ENCODE data around the gene PRRT1.

Gene PRRT1

DNA sequence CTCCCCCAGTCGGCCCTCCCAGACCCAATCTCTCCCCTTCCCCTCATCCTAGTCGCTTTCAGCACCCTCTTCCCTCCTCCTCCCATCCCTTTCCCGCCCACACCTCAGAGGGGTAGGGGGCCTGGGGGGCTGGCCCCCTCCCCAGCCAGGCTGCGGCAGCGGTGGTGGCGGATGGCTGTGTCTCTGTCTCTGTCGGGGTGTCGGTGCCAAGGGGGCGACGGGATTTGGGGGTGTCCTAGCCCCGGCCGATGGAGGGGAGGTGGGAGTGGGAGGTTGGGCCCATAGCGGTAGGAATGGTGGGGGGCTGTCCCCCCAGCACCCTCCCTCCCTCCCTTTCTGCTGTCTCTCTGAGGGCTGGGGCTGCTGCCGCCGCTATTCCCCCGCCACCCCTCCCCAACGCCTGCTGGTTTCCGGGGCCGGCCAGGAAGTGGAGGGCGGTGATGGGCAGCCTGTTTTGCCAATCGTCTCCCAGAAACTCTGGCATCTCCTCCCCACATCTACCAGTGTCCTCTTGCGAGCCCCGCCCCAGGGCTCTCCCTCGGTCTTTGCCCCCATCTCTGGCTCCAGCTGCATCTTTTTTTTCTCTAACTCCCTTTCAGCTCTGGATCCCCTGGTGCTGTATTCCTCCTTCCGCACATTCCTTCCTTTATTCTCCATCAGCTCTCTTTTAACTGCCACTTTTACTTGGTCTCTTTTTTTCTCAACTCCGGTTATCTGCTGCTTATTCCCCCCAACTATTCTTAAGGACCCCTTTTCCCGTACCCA, 24.2 kb upstream of the PRRT1 start, which contains the start of gene AGPAT1:
AGPAT1 (minus strand) TSS at position 374 of the 765 bp plus-strand sequence. CDS start 4,588 bp downstream, outside the sequence.
- Mint-ChIP-seq H3K4me3 (peak within 1 kb of the TSS; percentile 93), H3K4me1 (peaks cover 72% of the 10 kb centered on the region), H3K27me3 (ENCODE audit: low read depth, poor library complexity) (no peaks in the 10 kb centered on the region), H3K9me3 (no peaks in the 10 kb centered on the region), H3K36me3 (ENCODE audit: low read depth) (peaks cover 23% of the 10 kb centered on the region), H3K27ac (peak within 1 kb of the TSS; percentile 90)
- DNase-seq: peak; percentile 99
- TF ChIP-seq, protein P1, sequence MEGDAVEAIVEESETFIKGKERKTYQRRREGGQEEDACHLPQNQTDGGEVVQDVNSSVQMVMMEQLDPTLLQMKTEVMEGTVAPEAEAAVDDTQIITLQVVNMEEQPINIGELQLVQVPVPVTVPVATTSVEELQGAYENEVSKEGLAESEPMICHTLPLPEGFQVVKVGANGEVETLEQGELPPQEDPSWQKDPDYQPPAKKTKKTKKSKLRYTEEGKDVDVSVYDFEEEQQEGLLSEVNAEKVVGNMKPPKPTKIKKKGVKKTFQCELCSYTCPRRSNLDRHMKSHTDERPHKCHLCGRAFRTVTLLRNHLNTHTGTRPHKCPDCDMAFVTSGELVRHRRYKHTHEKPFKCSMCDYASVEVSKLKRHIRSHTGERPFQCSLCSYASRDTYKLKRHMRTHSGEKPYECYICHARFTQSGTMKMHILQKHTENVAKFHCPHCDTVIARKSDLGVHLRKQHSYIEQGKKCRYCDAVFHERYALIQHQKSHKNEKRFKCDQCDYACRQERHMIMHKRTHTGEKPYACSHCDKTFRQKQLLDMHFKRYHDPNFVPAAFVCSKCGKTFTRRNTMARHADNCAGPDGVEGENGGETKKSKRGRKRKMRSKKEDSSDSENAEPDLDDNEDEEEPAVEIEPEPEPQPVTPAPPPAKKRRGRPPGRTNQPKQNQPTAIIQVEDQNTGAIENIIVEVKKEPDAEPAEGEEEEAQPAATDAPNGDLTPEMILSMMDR (IDR thresholded peaks at IDR 0.05): no peak

DNA sequence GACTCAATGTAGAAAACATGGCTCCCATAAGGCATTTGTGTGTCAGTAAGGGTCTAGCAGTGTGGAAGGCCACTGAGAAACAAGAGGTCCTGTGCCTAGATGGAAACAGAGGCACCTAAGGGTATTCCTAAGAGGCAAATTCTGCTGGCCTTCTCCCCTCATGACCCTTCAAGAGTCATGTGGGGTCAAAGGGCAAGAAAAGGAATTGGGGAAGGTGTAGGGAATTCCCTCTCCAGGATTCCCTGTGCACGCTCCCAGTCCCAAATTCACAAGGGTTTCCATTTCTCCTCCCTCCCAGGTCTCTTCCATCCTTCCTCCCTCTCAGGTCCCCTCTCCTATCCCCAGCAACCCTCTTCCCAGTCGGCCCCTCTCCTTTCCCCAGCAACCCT, 23.6 kb upstream of the PRRT1 start:
- Mint-ChIP-seq H3K4me1 (peaks cover 66% of the 10 kb centered on the region), H3K27me3 (ENCODE audit: low read depth, poor library complexity) (no peaks in the 10 kb centered on the region), H3K36me3 (ENCODE audit: low read depth) (peaks cover 23% of the 10 kb centered on the region), H3K4me3 (peak overlapping the region; percentile 93), H3K9me3 (no peaks in the 10 kb centered on the region), H3K27ac (no peak overlapping the region)
- no peak for DNase-seq
- TF ChIP-seq, protein P1 (IDR thresholded peaks at IDR 0.05): no peak

GRCh38 chr6:32174416-32174815, 22.7 kb upstream of the PRRT1 start:
- Mint-ChIP-seq H3K9me3 (no peaks in the 10 kb centered on the region), H3K4me3 (peak overlapping the region; percentile 93), H3K4me1 (peaks cover 57% of the 10 kb centered on the region), H3K27me3 (ENCODE audit: low read depth, poor library complexity) (no peaks in the 10 kb centered on the region), H3K27ac (no peak overlapping the region), H3K36me3 (ENCODE audit: low read depth) (peaks cover 29% of the 10 kb centered on the region)
- no peak for DNase-seq
- TF ChIP-seq, protein P1 (IDR thresholded peaks at IDR 0.05): no peak

DNA sequence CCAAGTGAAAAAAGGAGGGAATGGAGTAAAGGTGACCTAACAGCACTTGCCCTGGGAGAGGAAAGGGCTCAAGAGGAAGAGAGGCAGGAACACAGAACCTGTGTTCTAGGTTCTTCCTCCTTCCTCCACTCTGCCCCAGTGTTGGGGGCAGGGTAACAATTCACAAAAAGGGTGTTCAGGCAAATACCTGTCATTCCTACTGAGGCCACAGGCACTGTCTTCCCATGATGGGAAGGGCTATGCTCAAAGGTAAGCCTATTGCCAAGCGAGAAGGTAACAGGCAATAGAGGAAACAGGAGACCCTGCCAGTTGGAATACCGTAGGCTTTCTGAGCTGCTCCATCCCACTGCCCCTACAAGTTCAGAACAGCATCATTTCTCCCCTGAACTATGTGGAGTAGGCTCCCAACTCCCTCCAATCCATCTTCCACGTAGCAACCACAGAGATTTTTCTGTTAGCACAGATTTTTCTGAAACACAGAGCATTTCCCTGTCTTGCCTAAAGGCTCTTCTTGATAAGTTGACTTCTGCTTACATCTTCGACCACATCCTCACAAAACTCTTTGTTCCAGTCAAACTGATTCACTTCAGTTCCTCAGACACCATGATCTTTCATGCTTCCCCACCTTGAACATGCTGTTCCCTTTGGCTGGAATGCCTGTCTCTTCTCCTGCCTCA, 21.4 kb upstream of the PRRT1 start:
- H3K4me1 Mint-ChIP-seq: peaks cover 49% of the 10 kb centered on the region
- TF ChIP-seq, protein P1 (IDR thresholded peaks at IDR 0.05): no peak
- no peaks in the 10 kb centered on the region for H3K9me3 Mint-ChIP-seq
- no peak overlapping the region for H3K4me3 Mint-ChIP-seq
- H3K27ac Mint-ChIP-seq: peak overlapping the region; percentile 3
- DNase-seq: no peak
- H3K27me3 Mint-ChIP-seq (ENCODE audit: low read depth, poor library complexity): no peaks in the 10 kb centered on the region
- peaks cover 34% of the 10 kb centered on the region for H3K36me3 Mint-ChIP-seq (ENCODE audit: low read depth)

DNA sequence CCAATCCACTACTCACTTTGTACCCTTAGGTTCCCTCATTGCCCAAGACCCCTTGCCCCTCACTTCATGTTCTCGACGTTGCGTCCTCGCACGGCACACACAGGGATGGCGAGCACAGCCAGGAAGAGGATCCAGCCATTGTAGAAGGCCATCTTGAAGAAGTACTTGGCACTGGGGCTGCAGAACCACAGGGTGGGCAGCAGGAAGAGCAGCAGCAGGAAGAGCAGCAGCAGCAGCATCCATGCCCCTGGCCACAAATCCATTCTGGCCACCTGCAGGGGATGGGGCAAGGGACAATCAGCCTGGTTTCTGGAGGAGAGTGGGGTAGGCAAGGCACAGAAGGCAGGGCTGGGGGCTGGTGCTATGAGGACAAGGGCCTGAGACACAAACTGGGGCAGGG, 19.5 kb upstream of the PRRT1 start:
- TF ChIP-seq, protein P1 (IDR thresholded peaks at IDR 0.05): no peak
- Mint-ChIP-seq H3K27me3 (ENCODE audit: low read depth, poor library complexity) (no peaks in the 10 kb centered on the region), H3K36me3 (ENCODE audit: low read depth) (peaks cover 44% of the 10 kb centered on the region), H3K4me3 (no peak overlapping the region), H3K4me1 (peaks cover 33% of the 10 kb centered on the region), H3K27ac (no peak overlapping the region), H3K9me3 (no peaks in the 10 kb centered on the region)
- no peak for DNase-seq
